NCI-H1694 treated with DMSO at 0.1 percent for 48 hours (cell line): ENCODE measurements around the gene GPS1.

Experiments used
- DNase-seq: peaks from one replicate; lab custom pipeline; 2025; lab: John Stamatoyannopoulos, UW

GPS1 gene

DNA sequence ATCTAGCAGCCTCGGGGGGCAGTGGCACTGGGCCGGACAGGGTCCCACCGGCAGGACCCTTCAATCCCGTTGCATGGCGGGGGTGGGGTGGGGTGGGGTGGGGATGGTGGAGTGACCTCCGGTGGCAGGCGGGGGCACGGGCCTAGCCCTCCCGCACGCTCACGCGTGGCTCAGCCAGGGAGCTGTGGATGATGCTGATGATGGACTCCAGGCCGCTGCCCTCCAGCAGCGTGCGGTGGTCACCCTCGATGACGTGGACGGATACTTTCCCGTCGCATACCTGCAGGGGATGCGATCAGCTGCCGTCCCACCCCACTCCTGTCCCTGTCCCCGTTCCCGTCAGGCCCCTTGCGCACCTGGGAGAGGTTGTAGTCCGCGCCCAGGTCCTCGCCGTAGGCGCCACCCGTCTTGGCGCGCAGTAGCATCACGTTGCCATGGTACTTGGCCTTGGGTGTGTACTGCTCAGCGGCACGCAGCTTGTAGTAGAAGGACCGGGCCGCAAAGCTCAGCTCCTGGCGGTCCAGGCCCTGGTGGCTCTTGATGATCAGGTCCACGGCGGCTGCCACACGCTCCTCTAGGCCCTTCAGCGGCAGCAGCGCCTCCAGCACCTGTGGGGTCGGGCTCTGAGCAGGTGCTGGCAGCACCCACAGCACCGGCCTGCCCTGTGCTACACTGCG lies 27.4 kb downstream of the GPS1 start:
- no peak for DNase-seq

DNA sequence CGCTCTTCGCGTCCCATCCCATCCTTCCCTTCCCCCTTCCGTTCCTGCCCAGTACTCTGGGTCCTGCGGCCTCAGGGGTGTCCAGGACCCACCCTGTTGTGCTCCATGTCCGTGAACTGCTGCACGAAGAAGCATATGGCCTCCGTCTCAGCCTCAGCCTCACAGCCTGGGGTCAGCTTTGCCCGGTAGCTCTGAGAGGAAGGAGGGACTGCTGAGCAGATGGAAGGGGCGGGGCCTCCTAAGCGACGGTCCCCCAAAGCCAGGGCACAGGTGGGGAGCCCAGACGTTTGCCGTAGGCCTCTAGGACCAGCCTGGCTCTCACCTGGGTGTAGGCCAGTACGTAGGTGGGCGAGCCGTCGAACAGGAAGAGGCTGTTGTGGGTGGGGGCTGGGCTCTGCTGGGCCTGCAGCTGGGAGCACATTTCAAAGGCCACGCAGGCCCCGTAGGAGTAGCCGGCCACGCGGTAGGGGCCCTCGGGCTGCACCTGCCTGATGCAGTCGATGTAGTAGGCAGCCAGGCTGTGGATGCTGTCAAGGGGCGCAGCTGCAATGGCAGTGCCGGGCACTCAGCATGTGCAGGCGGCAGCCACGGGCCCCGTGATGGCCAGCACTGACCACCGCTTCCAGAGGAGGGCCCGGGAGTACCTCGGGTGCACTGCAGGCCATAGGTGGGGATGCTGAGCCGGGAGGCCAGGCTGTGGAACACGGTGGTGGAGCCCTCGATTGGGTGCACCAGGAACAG lies 28.5 kb downstream of the GPS1 start:
- DNase-seq = no peak

DNA sequence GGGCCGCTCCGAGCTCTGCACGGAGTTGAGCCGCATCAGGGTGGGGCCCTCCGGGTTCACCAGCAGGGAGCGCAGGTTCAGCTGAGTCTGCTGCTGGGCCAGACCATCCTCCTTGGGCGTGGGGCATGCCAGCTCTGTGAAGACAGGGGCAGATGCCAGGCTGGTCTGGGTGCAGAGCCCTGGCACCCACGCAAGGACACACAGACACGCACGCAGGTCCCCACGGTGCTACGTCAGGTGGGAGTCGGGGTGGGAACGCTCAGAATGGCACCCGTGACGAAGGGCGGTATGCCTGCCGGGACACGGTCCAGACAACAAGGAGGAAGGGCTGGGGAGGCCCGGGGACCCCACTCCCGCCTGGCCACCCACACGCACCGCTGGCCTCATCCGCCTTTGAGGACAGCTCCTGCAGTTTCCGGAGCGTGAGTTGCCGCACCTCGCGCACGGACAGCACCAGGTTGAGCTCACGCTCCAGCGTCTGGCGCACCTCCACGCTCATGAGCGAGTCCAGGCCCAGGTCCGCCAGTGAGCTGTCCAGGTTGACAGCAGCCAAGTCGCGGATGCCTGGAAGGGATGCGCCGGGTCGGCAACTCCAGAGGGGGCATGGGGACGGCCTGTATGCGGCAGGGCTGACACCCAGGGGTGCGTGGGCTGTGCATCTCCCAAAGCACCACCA lies 29.2 kb downstream of the GPS1 start:
- DNase-seq = no peak

DNA sequence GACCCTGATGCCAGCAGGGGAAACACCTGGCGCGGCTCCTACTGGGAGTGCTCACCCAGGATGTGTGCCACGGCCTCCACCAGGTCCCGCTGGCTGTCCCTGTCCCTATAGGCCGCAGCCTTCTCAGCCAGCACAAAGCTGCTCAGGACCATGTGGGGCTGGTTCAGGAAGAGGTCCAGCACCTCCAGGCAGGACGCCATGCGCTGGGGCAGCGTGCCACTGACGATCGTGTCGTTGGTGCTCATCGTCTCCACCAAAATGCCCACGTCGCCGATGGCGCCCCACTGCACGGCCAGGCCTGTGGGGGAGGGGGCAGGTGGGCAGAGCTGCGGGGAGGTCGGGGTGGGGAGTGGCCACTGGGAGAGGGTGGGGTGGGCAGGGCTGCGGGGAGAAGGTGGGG lies 29.8 kb downstream of the GPS1 start:
- no peak for DNase-seq

DNA sequence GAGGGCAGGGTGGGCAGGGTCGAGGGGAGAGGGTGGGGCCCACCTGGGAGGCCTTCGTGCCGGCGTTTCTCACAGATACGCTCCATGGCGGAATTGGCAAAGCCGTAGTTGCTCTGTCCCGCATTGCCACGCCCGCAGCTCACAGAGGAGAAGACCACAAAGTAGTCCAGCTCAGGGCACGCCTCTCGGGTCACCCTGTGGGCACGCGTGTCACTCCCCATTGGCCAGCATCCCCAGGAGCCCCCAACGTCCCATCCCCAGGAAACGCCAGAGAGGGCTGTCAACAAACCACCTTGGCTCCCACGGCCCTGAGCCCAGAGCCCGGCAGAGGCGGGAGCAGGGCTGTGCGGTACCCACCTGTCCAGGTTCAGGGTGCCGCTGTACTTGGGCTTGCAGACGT lies 30.3 kb downstream of the GPS1 start:
- DNase-seq = no peak

DNA sequence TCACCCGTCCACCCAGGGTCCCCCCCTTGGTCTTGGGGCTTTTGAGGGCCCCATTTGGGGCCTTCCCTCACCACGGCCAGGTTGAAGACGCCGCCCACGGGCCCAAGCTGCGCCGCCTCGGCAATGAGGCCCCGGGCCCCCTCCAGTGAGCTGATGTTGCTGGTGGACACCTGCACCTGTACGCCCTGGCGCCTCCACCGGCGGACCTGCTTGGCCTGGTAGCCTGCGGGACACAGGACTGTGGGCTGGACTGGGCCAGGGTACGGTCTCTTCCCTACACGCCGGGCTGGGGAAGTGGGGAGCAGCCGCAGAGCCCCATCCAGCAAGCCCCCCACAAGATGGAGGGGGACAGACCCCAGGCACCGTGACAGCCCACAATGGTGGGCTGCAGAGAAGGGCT lies 30.8 kb downstream of the GPS1 start:
- no peak for DNase-seq

DNA sequence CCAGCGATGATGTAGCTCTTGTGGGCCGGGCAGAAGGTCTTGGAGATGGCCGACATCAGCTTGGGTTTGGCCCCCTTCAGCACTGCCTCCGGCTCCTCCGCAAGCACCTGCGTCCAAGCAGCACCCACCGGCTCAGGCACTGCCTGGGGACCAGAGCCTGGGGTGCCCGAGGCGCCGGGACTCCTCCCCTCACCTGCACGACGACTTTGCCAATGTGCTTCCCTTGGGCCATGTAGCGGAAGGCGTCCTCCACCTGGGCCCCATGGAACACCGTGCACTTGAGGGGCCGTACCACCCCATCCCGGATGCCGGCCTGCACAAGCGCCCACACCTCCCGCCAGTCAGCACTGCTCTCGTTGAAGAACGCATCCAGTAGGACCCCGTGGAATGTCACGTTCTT lies 31.3 kb downstream of the GPS1 start:
- no peak for DNase-seq

DNA sequence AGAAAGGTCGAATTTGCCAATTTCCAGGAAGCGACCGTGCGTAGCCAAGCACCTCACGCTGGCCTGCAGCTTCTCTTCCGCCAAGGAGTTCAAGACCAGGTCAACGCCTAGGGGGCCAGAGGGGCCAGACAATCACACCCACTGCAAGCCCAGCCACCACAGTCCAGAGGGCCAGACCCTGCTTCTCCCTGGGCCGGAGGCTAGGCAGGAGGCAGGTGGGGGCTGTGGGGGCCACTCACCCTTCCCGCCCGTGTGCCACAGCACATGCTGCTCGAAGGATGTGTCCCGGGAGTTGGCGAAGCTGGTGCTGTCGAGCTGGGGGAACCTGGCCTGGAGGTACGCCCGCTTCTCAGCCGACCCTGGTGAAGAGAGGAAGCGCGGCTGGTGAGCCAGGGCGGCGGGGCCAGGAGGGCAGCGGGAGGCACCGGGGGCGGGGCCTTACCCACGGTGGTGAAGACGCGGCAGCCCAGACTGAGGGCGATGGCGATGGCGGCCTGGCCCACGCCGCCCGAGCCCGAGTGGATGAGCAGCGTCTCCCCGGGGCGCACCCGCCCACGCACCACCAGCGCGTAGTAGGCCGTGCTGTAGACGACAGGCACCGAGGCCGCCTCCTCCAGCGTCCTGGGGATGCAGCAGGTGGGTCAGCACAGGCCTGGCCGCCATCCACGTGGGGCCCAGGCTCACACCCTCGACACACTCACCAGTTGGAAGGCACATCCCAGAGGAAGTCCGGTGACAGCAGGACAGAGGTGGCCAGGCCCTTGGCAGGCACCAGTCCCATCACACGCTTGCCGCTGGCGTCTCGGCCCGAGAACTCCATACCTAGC lies 32.0 kb downstream of the GPS1 start:
- DNase-seq = no peak

DNA sequence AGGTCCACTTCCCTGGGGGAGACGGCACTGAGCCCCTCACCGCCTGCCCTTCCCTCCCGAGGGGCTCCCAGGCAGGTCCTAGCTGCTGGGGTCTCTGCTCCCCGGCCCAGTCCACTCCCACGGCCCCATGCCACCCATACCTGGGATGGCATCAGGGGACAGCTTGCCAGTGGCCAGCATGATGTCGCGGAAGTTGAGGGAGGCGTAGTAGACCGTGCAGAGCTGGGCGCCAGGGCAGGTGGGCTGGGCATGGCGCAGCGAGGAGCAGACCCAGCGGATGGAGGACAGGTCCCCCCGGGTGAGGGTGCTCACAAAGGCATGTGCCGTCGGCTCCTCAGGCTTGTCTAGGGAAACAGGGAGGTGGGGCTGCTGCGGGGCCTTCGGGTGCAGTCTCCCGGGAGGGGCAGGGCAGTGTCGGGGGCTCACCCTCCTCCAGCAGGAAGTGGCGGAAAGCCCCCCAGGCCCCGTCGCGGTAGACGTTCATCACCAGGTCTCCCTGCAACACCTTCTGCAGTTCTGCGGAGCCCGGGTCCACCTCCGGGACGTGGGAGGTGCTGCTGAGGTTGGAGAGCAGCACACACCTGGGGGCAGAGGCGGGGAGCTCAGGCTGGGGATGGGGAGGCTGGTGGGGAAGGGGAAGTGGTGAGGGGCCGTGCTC lies 32.8 kb downstream of the GPS1 start:
- DNase-seq = no peak

DNA sequence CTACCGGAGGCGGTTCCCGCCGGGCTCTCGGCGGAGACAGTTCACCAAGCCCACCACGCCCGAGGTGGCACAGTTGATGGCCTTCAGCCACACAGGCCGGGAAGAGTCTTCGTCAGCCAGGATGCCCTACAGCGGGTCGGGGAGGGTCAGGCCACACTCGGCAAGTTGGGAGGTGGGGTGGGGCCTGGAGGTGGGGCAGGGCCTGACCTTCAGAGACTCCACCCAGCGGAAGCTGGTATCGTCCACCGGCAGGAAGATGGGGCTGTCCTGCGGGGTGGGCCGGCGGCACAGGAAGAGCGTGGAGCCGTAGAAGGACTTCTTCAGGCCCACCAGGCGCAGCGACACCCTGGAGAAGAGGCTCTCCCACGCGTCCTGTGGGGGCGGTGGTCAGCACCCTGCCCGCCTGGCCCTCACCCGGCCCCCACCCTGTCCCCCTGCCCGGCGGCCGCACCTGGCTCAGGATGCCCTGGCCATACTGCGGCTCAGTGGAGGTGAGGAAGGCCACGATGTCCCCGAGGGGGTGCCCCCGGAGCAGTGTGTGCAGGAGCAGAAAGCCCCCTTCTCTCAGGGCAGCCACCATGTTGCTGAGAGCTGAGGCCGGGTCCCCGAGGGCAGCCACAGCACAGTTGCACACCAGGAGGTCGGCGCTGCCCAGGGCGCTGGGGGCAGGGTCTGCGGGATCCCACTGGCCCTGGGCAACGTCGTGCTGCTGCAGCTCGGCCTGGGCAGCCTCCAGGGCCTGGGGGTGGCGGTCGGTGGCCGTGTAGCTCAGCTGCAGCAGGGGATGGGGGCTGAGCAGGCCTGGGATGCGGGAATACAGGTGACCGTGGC lies 33.5 kb downstream of the GPS1 start:
- DNase-seq = no peak

DNA sequence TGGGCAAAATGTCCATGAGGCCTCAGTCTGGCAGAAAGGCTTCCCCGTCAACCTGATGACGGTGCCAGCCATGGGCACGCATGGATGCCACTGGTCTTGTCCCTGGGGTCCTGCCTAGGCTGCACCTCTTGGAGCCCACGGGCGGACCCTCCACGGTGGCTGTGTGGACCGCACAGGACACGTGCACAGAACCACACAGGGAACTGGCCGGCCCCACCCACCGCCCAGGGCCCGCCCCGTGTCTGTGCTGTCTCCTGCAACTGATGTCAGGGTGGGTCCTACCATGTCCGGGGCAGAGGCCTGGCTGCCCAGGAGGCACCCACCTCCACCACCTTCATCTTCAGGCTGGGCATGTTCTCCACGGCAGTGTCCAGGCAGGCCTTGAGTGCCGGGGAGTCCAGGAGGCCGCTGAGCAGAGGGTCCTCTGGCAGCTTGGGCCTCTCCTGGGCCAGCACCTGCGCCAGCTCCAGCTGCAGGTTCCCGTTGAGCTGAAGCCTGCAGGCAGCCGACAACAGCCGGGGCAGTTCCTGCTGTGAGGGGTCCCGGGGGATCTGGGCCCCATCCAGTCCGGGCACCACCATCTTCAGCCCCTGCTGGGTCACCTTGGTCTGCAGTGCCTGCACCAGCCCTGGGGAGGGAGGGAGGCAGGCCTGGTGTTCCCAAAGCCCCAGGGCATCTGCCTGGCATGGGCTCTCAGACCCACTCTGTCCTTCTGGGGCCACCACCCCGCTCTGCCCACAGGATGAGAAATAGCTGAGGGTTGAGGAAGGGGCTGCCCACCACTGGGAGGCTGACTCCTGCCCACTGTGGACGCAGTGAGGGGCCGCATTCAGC lies 34.5 kb downstream of the GPS1 start:
- no peak for DNase-seq

DNA sequence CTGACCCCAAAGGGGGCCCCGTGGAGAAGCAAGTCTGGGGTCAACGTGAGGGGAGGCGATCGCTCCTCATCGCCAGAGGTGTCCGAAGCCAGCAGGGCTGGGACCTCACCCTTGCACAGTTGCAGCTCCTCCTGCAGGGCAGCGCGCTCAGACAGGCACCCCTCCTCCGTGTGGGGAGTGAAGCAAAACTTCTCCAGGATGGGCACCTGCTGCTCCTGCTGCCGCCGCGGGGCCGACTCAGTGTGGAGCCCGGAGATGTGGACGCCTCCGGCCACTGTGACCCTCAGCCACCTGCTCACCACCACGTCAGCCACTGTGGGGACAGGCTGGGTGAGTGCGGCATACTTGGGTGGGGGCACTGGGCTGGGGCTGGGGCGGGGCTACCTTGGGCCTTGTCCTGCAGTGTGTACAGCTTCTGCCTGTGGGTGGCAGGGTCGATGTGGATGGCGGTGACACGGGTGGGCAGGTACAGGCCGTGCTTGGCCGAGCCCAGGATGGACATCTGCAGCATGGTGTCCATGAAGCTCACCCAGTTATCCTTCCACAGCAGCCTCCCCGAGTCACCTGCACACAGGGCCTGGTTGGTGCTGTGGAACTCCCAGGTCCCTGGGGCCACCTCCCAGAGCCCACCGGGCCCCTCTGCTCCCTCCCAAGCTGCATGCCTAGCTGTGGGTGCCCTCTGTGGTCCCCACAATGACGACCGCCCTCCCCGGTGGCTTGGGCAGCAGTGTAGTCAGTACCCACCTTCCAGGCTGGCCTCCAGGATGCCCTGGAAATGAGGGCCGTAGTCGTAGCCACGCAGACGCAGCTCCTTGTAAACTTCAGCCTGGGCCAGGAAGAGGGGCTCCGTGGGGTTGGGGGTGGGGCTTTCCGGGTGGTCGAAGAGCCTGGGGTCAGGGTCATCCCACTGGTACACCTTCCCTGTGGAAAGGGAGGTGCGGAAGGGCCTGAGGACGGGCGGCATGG lies 35.5 kb downstream of the GPS1 start:
- no peak for DNase-seq

DNA sequence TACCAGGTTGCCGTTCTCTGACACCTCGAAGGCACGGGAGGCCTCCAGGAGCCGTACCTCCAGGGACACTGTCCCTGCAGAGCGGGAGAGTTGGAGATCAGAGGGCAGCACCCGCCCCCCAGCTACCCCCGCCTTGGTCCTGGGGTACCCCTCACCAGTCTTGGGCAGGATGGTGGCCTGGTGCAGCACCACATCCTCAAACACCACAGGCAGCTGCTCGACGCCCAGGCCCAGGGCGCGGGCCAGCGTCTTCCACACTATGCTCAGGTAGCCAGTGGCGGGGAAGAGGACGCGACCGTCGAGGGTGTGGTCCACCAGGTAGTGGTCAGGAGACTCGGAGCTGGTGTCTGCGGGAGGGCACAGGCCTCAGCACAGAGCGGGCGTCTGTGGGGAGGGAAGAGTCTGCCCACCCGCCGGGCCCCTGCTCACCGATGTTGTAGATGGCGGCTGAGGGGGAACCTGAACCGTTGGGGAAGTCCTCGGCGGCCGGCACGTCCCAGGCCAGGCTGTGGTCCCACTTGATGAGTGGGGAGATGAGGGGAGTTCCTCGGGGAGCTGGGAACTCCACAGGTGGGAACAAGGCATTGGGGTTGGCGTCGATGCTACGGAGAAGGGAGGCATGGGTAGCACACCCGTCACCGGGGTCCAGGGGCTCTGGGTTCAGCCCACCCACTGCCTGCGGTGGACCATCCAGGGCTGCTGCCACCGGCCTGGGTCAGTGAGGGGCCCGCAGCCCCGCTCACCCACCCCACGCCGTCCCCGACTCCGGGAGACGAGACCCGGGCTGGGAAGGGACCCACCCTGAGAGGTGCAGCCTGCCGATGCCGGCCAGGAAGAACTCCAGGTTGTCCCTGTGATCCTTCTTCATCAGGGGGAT lies 36.5 kb downstream of the GPS1 start:
- DNase-seq = no peak

DNA sequence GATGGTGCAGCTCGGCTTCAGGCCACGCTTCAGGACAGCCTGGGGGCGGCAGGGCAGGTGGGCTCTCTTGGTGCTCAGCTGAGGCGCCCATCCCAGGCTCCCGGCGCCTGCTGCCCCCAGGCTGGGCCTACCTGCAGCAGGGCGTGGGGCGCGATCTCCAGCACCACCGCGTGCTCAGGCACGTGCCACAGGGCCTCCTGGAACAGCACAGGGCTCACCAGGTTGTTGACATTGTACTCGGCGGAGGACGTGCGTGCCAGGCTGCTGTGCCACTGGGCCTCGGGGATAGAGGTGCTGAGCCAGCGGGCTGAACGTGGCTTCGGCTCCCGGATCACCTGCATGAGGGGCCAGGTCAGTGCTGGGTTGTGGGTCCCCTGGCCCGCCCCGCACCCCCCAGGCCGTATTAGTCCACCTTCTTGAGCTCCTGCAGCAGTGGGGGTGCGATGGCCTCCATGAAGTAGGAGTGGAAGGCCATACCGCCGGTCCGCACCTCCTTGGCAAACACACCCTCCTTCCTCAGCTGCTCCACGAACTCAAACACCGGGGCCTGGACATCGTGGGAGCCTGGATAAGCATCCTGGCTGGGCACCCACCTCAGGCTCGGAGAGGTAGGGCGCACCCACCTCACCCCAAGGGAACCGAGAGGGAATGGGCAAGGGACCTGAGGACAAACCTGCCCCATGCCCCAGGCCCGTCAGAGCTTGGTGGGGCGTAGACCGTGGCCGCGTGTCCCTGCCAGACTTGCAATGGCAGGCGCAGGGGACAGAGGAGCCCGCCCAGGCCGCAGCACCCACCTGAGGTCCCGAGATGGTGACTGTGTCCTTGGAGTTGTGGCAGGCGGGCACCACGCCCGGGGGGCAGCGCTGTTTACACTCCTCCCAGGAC lies 37.4 kb downstream of the GPS1 start:
- no peak for DNase-seq

DNA sequence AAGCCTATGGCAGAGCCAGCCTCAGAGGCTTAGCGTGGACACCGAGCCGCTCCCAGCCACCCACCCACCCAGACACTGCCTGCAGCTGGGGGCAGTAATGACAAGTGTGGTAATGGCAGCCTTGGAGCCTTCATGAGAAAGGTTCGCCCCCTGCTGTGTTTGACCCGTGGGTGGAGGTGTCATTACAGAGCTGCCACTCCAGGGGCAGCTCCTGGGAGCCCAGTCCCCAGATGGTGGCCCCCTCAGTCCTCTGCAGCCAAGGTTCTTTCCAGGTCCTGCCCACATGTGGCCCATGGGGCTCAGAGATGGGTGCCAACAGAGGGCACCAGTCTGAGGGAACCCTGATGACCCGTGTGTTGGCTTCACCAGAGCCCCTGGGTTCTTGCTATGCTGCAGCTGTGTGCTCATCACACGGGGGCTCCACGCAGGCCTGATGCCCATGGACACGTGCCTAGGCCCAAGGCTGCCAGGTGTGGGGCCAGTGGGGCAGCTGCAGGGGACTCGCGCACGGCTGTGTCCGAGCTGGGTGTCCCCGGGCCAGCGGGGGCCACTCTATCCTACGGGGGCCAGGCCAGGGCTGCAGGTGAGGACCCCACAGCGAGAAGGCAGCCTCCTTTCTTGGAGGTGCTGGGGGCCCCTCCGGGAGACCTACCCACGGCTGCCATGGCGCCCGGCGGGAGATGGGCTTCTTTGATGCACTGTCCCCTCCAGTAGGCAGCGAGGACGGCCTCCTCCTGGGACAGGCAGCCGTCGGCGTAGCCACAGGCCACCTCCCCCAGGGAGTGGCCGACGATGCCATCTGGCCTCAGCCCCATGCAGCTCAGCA lies 38.2 kb downstream of the GPS1 start:
- DNase-seq = no peak
